Neutrophil (primary cell): ENCODE measurements around the gene SIT1.
A peak's percentile ranks its signal among the peaks of the same experiment; 100 is the strongest.

Source experiments
- H3K27ac ChIP-seq: fragments of 200-600 bp; sonication (generic); 2 replicates; pipeline ENCODE4 v1.5.1; 2016; ENCODE audit warnings: mild to moderate bottlenecking, moderate library complexity
- H3K27me3 ChIP-seq: fragments of 200-600 bp; sonication (generic); 2 replicates; pipeline ENCODE4 v1.6.0; 2016; ENCODE audit warnings: mild to moderate bottlenecking
- H3K36me3 ChIP-seq: fragments of 200-600 bp; sonication (generic); 2 replicates; pipeline ENCODE4 v1.5.1; 2017
- H3K4me1 ChIP-seq, 2 experiments: fragments of 200-600 bp in 1 of 2; sonication (generic) in 1 of 2; 1 replicate in 1 of 2; 2 replicates in 1 of 2; pipeline versions ENCODE4 v1.5.1 to v1.6.1; 2013 to 2016; ENCODE audit warnings: low read depth in 1 of 2, low read length in 1 of 2, mild to moderate bottlenecking in 1 of 2, moderate library complexity in 1 of 2; ENCODE audit not compliant: control insufficient read depth in 1 of 2, insufficient read depth in 1 of 2
- H3K4me3 ChIP-seq, 2 experiments: fragments of 200-600 bp in 1 of 2; sonication (generic) in 1 of 2; 1 replicate in 1 of 2; 2 replicates in 1 of 2; pipeline ENCODE4 v1.5.1; 2013 to 2016; ENCODE audit warnings: low read depth in 1 of 2, low read length in 1 of 2, mild to moderate bottlenecking in 1 of 2, moderate library complexity in 1 of 2
- H3K9me3 ChIP-seq: fragments of 200-600 bp; sonication (generic); 2 replicates; pipeline ENCODE4 v1.5.1; 2016
- CTCF ChIP-seq: fragments of 200-600 bp; sonication (generic); IDR thresholded peaks from 2 replicates; pipeline ENCODE4 v1.5.1; 2016; ENCODE audit warnings: antibody characterized with exemption

Gene SIT1

GRCh38 chr9:35675732-35676392 lies 25.1 kb upstream of the SIT1 start:
- Histone ChIP-seq H3K4me3 (peak overlapping the region in 1 of 2 experiments; percentile 40), H3K27me3 (peaks cover 45% of the 10 kb centered on the region), H3K36me3 (no peaks in the 10 kb centered on the region), H3K27ac (no peak overlapping the region), H3K4me1 (peaks cover 4 to 13% of the 10 kb centered on the region in 2 experiments), H3K9me3 (no peaks in the 10 kb centered on the region)
- no peak for TF ChIP-seq CTCF

GRCh38 chr9:35675204-35675603 lies 24.5 kb upstream of the SIT1 start:
- no peak for TF ChIP-seq CTCF
- H3K4me3 ChIP-seq = no peak overlapping the region
- H3K9me3 ChIP-seq = no peaks in the 10 kb centered on the region
- no peaks in the 10 kb centered on the region for H3K36me3 ChIP-seq
- H3K4me1 ChIP-seq = peaks cover 4 to 13% of the 10 kb centered on the region in 2 experiments
- no peak overlapping the region for H3K27ac ChIP-seq
- peaks cover 45% of the 10 kb centered on the region for H3K27me3 ChIP-seq

- Histone ChIP-seq H3K9me3 (no peaks in the 10 kb centered on the region), H3K36me3 (no peaks in the 10 kb centered on the region), H3K27me3 (peaks cover 45% of the 10 kb centered on the region), H3K4me3 (no peak overlapping the region), H3K4me1 (peaks cover 4 to 13% of the 10 kb centered on the region in 2 experiments), H3K27ac (no peak overlapping the region)
- TF ChIP-seq CTCF = no peak
These were observed 23.3 kb upstream of the SIT1 start for GRCh38 chr9:35674025-35674361.

- Histone ChIP-seq H3K4me1 (peaks cover 4 to 13% of the 10 kb centered on the region in 2 experiments), H3K36me3 (no peaks in the 10 kb centered on the region), H3K9me3 (no peaks in the 10 kb centered on the region), H3K27me3 (peaks cover 45% of the 10 kb centered on the region), H3K27ac (no peak within 1 kb of the TSS), H3K4me3 (no peak within 1 kb of the TSS)
- TF ChIP-seq CTCF = no peak
These were observed 22.6 kb upstream of the SIT1 start, which contains the start of gene CA9 for GRCh38 chr9:35673132-35674024. CA9 (plus strand) TSS chr9:35673928; CDS start chr9:35673960, 32 bp downstream.

- Histone ChIP-seq H3K4me1 (peaks cover 12 to 13% of the 10 kb centered on the region in 2 experiments), H3K9me3 (no peaks in the 10 kb centered on the region), H3K4me3 (no peak overlapping the region), H3K36me3 (no peaks in the 10 kb centered on the region), H3K27me3 (peaks cover 17% of the 10 kb centered on the region), H3K27ac (no peak overlapping the region)
- no peak for TF ChIP-seq CTCF
These were observed 18.8 kb upstream of the SIT1 start for GRCh38 chr9:35669331-35670145.
